HL-60 (cell line): ENCODE measurements around the gene GDPD5.

ENCODE experiments used
- DNase-seq, 2 experiments: peaks; one replicate each; pipeline ENCODE4 v3.0.0-alpha.2; 2010 to 2020; ENCODE audit warnings: low read depth in 1 of 2, low spot score in 1 of 2
- H3K27ac ChIP-seq: fragments of 250-450 bp; sonication (Bioruptor Pico); replicated peaks from 2 replicates; pipeline ENCODE4 v1.5.1; 2020; ENCODE audit warnings: mild to moderate bottlenecking, moderate library complexity
- H3K27me3 ChIP-seq: fragments of 250-450 bp; sonication (Bioruptor Pico); 2 replicates; pipeline ENCODE4 v1.5.1; 2021; ENCODE audit warnings: mild to moderate bottlenecking, moderate library complexity; ENCODE audit not compliant: insufficient read depth, poor library complexity, severe bottlenecking
- H3K4me3 ChIP-seq: replicated peaks from 2 replicates; pipeline ENCODE4 v1.5.1; 2011; ENCODE audit warnings: mild to moderate bottlenecking, control low read depth, low read length; ENCODE audit not compliant: insufficient read depth
- GABPA ChIP-seq: IDR thresholded peaks from 2 replicates; pipeline ENCODE4 v1.6.1; 2012; ENCODE audit warnings: low read depth
- POLR2AphosphoS5 ChIP-seq: IDR thresholded peaks from 2 replicates; pipeline ENCODE4 v1.6.1; 2012; ENCODE audit warnings: low read depth
- SPI1 ChIP-seq: IDR thresholded peaks from 2 replicates; pipeline ENCODE4 v1.6.1; 2012; ENCODE audit warnings: low read depth, mild to moderate bottlenecking, borderline replicate concordance
- TF ChIP-seq, protein P1 (sequence below): IDR thresholded peaks from 2 replicates; pipeline ENCODE4 v1.6.1; 2012; ENCODE audit warnings: low read depth; ENCODE audit not compliant: insufficient replicate concordance
- TF ChIP-seq, protein P2 (sequence below): IDR thresholded peaks from one replicate; pipeline ENCODE4 v1.5.1; 2011; ENCODE audit warnings: low read length, control low read depth, inconsistent platforms; ENCODE audit not compliant: insufficient read depth

Gene GDPD5

DNA sequence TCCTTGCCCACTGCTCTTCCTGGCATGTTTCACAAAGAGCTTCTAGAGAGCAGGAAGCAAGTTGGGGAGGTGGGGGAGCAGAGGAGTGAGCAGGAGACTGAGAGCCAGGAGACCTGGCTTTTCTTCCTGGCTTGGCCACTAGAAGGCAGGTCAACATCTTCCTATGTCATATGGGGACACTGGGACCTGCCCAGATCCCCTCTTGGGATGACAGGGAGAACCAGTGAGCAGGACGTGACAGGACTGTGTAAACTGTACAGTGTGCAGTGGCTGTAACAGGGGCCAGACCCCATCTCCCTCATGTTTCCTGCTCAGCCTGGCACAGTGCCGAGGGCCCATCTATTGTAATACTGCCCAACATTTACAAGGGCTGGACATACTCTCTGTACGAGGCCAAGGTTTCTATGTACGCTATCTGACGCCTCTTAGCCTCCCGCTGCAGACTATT is 29.4 kb downstream of the GDPD5 start:
- DNase-seq = no peak
- TF ChIP-seq POLR2AphosphoS5 (no peak), GABPA (no peak), SPI1 (no peak)
- TF ChIP-seq, protein P1, sequence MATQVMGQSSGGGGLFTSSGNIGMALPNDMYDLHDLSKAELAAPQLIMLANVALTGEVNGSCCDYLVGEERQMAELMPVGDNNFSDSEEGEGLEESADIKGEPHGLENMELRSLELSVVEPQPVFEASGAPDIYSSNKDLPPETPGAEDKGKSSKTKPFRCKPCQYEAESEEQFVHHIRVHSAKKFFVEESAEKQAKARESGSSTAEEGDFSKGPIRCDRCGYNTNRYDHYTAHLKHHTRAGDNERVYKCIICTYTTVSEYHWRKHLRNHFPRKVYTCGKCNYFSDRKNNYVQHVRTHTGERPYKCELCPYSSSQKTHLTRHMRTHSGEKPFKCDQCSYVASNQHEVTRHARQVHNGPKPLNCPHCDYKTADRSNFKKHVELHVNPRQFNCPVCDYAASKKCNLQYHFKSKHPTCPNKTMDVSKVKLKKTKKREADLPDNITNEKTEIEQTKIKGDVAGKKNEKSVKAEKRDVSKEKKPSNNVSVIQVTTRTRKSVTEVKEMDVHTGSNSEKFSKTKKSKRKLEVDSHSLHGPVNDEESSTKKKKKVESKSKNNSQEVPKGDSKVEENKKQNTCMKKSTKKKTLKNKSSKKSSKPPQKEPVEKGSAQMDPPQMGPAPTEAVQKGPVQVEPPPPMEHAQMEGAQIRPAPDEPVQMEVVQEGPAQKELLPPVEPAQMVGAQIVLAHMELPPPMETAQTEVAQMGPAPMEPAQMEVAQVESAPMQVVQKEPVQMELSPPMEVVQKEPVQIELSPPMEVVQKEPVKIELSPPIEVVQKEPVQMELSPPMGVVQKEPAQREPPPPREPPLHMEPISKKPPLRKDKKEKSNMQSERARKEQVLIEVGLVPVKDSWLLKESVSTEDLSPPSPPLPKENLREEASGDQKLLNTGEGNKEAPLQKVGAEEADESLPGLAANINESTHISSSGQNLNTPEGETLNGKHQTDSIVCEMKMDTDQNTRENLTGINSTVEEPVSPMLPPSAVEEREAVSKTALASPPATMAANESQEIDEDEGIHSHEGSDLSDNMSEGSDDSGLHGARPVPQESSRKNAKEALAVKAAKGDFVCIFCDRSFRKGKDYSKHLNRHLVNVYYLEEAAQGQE = no peak
- TF ChIP-seq, protein P2, sequence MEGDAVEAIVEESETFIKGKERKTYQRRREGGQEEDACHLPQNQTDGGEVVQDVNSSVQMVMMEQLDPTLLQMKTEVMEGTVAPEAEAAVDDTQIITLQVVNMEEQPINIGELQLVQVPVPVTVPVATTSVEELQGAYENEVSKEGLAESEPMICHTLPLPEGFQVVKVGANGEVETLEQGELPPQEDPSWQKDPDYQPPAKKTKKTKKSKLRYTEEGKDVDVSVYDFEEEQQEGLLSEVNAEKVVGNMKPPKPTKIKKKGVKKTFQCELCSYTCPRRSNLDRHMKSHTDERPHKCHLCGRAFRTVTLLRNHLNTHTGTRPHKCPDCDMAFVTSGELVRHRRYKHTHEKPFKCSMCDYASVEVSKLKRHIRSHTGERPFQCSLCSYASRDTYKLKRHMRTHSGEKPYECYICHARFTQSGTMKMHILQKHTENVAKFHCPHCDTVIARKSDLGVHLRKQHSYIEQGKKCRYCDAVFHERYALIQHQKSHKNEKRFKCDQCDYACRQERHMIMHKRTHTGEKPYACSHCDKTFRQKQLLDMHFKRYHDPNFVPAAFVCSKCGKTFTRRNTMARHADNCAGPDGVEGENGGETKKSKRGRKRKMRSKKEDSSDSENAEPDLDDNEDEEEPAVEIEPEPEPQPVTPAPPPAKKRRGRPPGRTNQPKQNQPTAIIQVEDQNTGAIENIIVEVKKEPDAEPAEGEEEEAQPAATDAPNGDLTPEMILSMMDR = no peak
- H3K4me3 ChIP-seq = no peak overlapping the region
- no peaks in the 10 kb centered on the region for H3K27me3 ChIP-seq
- H3K27ac ChIP-seq = no peak overlapping the region

DNA sequence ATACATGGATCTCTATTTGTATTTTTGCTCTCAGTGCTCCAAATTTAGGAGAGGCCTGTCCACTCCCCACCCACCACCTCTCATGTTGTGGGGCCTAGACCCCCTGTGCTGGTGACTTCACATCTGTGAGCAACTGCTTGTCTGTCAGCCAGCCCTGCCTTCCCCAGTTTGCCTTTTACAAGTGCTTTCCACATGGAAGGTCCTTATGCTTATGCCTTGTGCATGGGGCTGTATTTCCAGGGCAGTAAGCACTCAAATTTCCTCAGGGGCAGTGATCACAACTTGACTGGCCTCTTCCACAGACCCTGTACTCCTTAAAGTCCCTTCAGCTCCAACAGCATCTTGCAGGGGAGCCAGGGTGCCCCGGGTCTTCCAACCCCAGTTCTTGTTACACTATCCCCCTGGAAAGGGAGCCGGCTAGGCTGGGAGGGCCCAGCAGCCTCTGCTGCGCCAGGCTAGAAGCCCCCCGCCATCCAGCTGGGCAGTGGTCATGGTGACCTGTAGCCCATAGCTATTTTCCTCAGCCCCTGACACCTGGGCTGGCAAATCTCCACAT is 29.9 kb downstream of the GDPD5 start:
- no peak for DNase-seq
- no peak overlapping the region for H3K27ac ChIP-seq

DNA sequence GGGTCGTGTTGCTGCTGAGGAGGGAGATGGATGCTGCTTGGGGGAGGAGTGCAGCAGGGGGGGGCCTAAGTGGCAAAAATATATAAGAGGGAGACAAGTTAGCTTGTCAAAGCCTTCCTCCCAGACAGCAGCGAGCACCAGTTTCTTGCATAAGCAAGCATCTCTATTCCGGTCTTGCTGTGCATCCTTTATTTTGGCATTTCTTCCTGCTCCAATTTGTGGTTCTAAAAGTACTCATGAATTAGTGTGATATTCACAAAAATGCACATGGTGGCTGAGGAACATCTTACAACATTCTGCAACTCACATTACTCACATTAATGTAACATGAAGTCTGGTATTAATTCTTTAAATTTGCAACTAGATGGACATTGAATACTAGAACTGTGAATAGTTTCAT is 32.1 kb downstream of the GDPD5 start:
- no peak for TF ChIP-seq SPI1
- no peak for TF ChIP-seq POLR2AphosphoS5
- TF ChIP-seq, protein P2 = no peak
- TF ChIP-seq, protein P1 = no peak
- no peak for TF ChIP-seq GABPA
- Histone ChIP-seq H3K4me3 (no peak overlapping the region), H3K27ac (no peak overlapping the region), H3K27me3 (no peaks in the 10 kb centered on the region)
- no peak for DNase-seq

More for the DNA sequence above, 29.9 kb downstream of the GDPD5 start:
- no peaks in the 10 kb centered on the region for H3K27me3 ChIP-seq
- H3K4me3 ChIP-seq = no peak overlapping the region
- TF ChIP-seq, protein P2 = no peak
- TF ChIP-seq SPI1 = no peak
- TF ChIP-seq, protein P1 = no peak
